ENCODE measurements around the gene KCNMA1.

KCNMA1 gene

DNA sequence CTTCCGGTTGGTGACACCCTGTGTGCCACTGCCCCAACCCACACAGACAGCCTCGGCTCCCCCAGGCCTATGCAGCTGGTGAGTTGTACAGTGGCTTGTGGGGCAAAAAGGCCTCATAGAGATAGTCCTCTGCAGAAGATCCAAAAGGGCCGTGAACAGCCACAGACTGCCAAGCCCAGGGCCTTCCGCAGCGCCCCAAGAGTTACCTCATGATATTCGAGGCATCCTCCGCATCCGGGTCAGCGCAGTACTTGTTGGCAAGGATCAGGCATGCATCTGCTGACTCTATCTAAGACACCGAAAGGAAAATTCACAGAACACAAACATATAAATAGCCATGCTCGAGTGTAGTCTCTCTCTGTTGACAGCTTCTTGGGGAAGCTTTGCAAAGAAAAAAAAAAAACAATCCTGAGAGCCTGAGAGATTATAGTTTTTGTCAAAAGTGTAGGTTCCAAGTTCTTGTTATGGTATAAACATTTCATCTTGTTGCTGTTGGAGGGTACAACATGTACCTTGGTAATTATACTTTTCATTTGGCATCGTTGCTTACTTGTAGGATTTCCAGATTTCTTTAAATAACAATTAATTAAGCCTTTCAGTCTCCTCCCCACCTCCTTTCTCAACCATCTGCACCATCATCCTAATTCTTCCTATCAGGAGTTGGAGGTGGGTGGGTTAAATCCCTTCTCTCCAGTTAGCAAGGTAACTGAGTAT is 553.0 kb downstream of the KCNMA1 start:
- no peak overlapping the region for H3K4me3 ChIP-seq (ENCODE audit: low read length)
- no peak for TF ChIP-seq ZNF274 (IDR thresholded peaks at IDR 0.05; ENCODE audit: low read depth, low read length)

DNA sequence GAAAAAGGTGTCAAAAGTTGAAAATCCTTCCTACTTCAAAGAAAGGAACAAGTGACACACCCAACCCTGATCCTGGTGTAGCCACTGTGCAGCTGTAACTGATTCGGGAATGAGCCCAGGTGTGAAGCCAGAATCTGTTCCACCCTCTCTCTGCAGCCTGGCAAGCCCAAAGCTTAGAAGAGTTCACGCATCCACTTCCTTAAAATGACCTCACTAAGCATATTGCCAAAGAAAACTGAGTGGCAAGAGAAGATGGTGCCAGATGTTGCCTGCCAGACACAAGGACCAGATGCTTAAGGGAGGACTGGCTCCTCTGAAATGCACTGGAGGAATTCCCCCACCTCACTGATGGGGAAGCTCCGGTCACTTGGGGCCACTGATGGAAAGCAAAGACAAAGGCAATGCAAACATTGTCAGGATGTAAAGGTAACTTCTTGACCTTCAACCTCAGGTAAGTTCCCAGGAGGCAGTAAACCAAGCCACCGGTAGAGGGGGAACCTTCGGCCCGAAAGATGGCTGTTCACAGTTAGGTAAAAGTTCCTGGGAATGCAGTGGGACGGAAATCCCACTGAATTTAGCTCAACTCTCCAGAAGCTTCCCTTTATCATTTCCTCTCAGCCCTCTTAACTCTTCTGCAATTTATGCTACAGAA is 554.9 kb downstream of the KCNMA1 start:
- TF ChIP-seq ZNF274 (IDR thresholded peaks at IDR 0.05; ENCODE audit: low read depth, low read length) = no peak
- H3K4me3 ChIP-seq (ENCODE audit: low read length) = no peak overlapping the region

DNA sequence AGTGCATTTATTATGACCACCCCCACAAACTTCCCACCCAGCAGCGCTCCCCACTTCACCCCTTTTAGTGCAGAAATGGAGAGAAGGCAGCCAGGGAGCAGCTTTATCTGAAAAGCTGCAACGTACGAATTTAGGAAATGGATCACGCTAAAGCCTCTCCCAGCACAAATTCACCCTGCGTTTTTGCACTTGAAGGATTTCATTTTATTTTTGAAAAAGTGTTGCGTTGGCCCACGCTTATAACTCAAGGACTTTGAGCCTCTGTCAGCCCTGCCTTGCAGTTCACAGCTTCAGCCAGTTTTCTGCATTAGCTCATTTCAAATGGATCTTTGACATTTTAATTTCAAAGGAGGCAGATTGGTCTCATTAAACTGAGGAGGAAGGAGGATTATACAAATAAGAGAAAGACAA is 556.1 kb downstream of the KCNMA1 start:
- H3K4me3 ChIP-seq (ENCODE audit: low read length) = no peak overlapping the region
- no peak for TF ChIP-seq ZNF274 (IDR thresholded peaks at IDR 0.05; ENCODE audit: low read depth, low read length)

DNA sequence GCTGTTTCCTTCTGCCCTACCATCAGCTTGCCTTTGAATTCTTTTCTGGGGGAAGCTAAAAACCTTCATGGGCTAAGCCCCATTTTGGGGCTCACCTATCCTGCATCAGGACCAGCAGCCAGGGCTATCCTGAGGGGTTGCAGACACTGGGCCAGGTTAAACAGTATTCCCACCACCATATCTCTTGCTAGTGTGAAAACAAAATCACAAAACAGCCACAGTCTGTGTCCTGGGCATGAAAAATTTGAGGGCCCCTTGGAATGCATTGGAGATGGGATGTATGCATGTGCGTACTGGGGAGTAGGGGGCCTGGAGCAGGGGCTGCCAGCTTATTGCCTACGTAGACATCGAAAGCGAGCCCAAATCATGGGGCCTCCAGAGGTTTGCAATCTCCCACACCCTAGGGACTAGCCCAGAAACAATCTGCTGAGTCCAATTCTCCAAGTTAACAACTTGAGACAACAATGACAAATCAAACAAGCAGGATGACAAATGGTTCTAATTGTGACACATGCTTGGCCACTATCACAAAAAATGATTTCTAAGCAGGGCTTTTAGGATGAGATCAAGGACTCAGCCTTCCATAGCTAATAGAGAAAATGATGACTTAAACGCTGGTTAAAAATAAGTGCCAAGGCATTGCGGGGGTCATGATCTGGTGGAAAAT is 557.1 kb downstream of the KCNMA1 start:
- no peak overlapping the region for H3K4me3 ChIP-seq (ENCODE audit: low read length)
- TF ChIP-seq ZNF274 (IDR thresholded peaks at IDR 0.05; ENCODE audit: low read depth, low read length) = no peak

DNA sequence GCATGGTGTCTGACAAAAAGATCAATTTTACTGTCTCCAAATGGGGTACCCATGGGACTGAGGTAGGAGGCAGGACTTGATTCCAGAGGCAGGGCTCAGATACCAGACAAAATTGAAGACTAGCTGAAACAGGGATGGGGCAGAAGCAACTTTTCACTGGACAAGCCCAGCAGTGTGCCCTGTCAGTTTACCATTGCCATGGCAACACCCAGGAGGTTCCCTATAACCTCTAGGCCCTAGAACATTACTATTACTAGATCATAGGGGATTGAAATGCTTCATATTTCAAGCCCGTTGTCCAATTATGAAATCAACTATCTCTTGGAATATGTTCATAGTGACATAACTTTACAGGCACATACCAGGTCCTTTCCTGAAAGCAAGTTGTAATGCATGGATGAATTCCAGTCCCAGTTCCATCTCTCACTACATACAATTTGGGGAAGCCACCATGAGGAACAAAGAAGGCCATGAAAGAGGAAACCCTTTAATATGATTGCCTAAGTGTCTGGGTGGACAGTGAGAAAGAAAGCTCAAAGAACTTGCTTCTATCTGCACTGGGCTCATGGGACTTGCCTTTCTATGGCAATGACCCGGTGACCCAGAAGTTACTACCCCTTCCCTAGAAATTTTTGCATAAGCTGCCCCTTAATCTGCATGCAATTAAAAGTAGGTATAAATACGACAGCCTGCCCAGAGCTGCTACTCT is 557.9 kb downstream of the KCNMA1 start:
- no peak overlapping the region for H3K4me3 ChIP-seq (ENCODE audit: low read length)
- TF ChIP-seq ZNF274 (IDR thresholded peaks at IDR 0.05; ENCODE audit: low read depth, low read length) = no peak

DNA sequence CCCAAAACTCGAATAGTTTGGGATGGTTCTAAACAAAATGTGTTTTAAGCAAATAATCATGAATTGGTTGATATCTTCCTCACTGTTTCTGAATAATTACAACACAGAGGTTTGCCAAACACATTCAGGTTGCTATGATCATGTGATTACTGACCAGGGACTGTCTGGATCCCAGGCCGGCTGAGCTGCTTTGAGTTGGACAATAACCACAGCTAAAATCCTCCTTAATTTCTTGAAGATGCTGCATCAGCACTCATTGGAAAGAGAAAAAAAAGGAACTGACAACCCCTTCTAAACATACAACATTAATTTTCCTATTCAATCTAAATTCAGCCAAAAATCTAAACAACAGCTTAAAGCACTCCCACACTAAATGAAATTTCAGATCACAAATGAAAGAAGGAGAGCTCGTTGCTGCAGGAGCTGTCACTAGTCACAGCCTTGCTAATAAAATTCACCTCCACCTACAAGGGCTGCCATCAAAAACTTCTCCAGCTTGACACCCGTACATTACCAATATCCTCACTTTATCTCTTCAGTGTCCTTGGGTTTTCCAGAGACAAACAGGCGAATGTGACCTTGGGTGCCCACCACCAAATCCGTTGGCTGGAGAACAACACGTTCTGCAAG is 560.2 kb downstream of the KCNMA1 start:
- no peak for TF ChIP-seq ZNF274 (IDR thresholded peaks at IDR 0.05; ENCODE audit: low read depth, low read length)
- H3K4me3 ChIP-seq (ENCODE audit: low read length) = no peak overlapping the region

GRCh38 chr10:77075926-77076325 is 561.7 kb downstream of the KCNMA1 start:
- no peak overlapping the region for H3K4me3 ChIP-seq (ENCODE audit: low read length)
- TF ChIP-seq ZNF274 (IDR thresholded peaks at IDR 0.05; ENCODE audit: low read depth, low read length) = no peak

DNA sequence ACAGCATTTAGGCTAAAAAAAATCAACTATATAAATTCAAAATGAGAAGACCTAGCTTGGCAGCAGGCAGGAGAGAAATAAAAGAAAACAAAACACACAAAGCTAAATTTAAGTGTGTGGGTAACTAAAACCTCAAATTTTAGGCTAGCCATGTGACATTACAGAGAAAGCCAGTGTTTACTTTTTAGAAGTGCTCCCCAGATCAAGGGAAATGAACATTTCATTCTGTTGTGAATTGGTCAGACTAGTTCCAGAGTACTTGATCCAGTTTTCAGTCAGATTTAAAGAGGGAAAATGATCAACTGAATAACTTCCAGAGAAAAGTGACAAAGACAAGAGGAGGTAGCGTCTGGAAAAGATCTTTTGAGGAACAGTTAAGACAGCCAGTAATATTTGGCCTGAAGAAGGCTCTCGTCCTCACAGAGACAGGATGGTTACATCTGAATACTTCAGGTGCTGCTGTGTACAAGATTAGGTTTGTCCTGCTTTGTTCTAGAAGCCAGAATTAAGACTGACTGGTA is 563.4 kb downstream of the KCNMA1 start:
- no peak overlapping the region for H3K4me3 ChIP-seq (ENCODE audit: low read length)

DNA sequence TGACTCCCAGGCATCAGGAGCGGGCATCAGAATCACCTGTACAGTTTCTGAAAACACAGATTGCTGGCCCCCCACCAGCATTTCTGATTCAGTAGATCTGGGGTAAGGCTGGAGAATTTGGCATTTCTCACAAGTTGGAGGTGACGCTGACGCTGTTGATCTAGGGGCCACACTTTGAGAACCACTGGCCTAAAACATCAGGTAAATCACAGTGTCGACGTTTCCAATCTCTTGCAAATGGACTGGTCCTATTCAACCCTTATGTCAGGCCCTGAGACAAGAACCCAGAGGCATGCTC is 564.0 kb downstream of the KCNMA1 start:
- no peak overlapping the region for H3K4me3 ChIP-seq (ENCODE audit: low read length)
- no peak for TF ChIP-seq ZNF274 (IDR thresholded peaks at IDR 0.05; ENCODE audit: low read depth, low read length)

More for the DNA sequence above, 563.4 kb downstream of the KCNMA1 start:
- TF ChIP-seq ZNF274 (IDR thresholded peaks at IDR 0.05; ENCODE audit: low read depth, low read length) = no peak

- TF ChIP-seq ZNF274 (IDR thresholded peaks at IDR 0.05; ENCODE audit: low read depth, low read length) = no peak
- H3K4me3 ChIP-seq (ENCODE audit: low read length) = no peak overlapping the region
Observed at GRCh38 chr10:77072836-77073662, 564.6 kb downstream of the KCNMA1 start.

DNA sequence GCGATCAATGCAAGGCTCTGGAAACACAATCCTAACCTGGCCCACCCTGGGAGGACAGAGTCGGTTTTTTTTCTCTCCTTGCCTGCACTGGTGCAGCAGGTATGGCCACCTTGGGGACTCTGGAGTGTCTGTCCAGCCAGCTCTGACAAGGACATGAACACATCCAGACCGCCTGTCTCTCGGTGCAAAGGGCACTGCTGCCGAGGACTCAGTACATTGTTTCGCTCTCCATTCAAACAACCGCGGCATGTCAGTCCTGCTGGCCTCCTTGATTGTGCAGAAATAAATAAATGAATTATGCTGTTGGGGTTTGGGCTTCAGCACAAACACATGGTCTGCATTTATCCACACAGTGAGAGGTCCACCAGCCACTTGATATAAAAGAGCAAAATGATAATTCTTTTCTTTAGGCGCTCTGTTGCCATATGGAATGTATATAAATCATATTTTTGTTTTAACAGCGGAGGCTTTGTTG is 565.2 kb downstream of the KCNMA1 start:
- H3K4me3 ChIP-seq (ENCODE audit: low read length) = no peak overlapping the region
- TF ChIP-seq ZNF274 (IDR thresholded peaks at IDR 0.05; ENCODE audit: low read depth, low read length) = no peak

GRCh38 chr10:77071956-77072355 is 565.7 kb downstream of the KCNMA1 start:
- H3K4me3 ChIP-seq (ENCODE audit: low read length) = no peak overlapping the region
- no peak for TF ChIP-seq ZNF274 (IDR thresholded peaks at IDR 0.05; ENCODE audit: low read depth, low read length)

DNA sequence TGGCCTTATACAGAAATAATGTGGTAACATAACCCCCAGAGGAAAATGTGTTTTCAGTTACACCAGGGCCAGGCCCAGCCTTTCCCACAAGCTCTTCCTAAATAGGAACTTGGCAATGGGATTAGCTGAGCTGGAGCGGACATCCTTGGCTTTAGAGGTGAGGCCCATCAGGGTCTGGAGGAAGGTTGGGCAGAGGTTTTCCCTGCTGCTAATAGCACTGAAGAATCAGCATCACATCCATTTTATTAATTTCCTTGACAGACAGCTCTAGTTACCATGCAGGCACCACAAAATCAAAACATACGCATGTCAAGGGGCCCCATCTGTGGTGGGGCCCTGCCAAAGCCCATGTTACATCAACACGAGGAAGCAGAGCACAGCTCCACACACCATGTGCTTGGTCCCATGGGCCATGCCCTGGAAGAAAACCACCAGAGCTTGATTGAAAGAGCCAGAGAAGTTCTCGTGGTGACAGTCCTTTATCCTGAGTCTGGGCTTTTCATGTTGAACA is 566.6 kb downstream of the KCNMA1 start:
- H3K4me3 ChIP-seq (ENCODE audit: low read length) = no peak overlapping the region
- TF ChIP-seq ZNF274 (IDR thresholded peaks at IDR 0.05; ENCODE audit: low read depth, low read length) = no peak
